Cardiac muscle cell (in vitro differentiated cells and primary cell): ENCODE results near the gene EDA. TPM values are rescaled to one million over a fixed set of nuclear protein-coding genes. Genes with fewer than 3 reads are reported as not detected.

Experiments
- DNase-seq, 2 donors: peaks; one replicate each; pipeline versions ENCODE4 v3.0.0 to v3.0.0-alpha.2; 2010 to 2017; ENCODE audit warnings: low read depth in 1 of 2, low spot score in 1 of 2
- H3K27ac ChIP-seq: fragments of 200-600 bp; sonication (generic); 2 replicates; pipeline ENCODE4 v1.5.1; 2016
- H3K27me3 ChIP-seq: fragments of 200-600 bp; sonication (generic); 2 replicates; pipeline ENCODE4 v1.6.0; 2016; ENCODE audit warnings: control low read depth
- H3K36me3 ChIP-seq: fragments of 200-600 bp; sonication (generic); 2 replicates; pipeline ENCODE4 v1.5.1; 2016; ENCODE audit warnings: control low read depth
- H3K4me1 ChIP-seq: fragments of 200-600 bp; sonication (generic); 2 replicates; pipeline ENCODE4 v1.8.1; 2017; ENCODE audit warnings: low read depth, mild to moderate bottlenecking, mixed run types
- H3K4me3 ChIP-seq: fragments of 200-600 bp; sonication (generic); 2 replicates; pipeline ENCODE4 v1.5.1; 2016; ENCODE audit warnings: mild to moderate bottlenecking
- H3K9me3 ChIP-seq: fragments of 200-600 bp; sonication (generic); 2 replicates; pipeline ENCODE4 v1.5.1; 2017; ENCODE audit warnings: low read depth, mild to moderate bottlenecking, control low read depth
- polyA plus RNA-seq: library from polyadenylated mRNA; unstranded; fragments of >200 nt; fragmentation: Nextera tagmentation; extraction: Ambion mirVana; gene quantifications from 2 replicates; pipeline ENCODE4 v1.2.1, GENCODE V29; 2016
- total RNA-seq: library from RNA; depleted of rRNA; stranded (reverse); fragments of >200 nt; gene quantifications from 2 replicates; pipeline ENCODE4 v1.2.3, GENCODE V29; 2016
- TF ChIP-seq, protein P1 (sequence below): IDR thresholded peaks from 2 replicates; pipeline ENCODE4 v1.5.1; 2012; ENCODE audit warnings: low read depth, mild to moderate bottlenecking, low read length

The EDA gene
- total and polyA plus RNA-seq, 2 experiments from 2014 or later: 0.56 to 2.7 TPM

- H3K36me3 ChIP-seq: no peaks in the 10 kb centered on the region
- H3K9me3 ChIP-seq: no peaks in the 10 kb centered on the region
- TF ChIP-seq, protein P1, sequence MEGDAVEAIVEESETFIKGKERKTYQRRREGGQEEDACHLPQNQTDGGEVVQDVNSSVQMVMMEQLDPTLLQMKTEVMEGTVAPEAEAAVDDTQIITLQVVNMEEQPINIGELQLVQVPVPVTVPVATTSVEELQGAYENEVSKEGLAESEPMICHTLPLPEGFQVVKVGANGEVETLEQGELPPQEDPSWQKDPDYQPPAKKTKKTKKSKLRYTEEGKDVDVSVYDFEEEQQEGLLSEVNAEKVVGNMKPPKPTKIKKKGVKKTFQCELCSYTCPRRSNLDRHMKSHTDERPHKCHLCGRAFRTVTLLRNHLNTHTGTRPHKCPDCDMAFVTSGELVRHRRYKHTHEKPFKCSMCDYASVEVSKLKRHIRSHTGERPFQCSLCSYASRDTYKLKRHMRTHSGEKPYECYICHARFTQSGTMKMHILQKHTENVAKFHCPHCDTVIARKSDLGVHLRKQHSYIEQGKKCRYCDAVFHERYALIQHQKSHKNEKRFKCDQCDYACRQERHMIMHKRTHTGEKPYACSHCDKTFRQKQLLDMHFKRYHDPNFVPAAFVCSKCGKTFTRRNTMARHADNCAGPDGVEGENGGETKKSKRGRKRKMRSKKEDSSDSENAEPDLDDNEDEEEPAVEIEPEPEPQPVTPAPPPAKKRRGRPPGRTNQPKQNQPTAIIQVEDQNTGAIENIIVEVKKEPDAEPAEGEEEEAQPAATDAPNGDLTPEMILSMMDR: no peak
- H3K4me3 ChIP-seq: no peak overlapping the region
- no peaks in the 10 kb centered on the region for H3K4me1 ChIP-seq
- peak in 1 of 2 donors; percentile 59 for DNase-seq
- H3K27me3 ChIP-seq: no peaks in the 10 kb centered on the region
- H3K27ac ChIP-seq: no peak overlapping the region
Observed at GRCh38 chrX:69664693-69665092, 48.8 kb downstream of the EDA start.

DNA sequence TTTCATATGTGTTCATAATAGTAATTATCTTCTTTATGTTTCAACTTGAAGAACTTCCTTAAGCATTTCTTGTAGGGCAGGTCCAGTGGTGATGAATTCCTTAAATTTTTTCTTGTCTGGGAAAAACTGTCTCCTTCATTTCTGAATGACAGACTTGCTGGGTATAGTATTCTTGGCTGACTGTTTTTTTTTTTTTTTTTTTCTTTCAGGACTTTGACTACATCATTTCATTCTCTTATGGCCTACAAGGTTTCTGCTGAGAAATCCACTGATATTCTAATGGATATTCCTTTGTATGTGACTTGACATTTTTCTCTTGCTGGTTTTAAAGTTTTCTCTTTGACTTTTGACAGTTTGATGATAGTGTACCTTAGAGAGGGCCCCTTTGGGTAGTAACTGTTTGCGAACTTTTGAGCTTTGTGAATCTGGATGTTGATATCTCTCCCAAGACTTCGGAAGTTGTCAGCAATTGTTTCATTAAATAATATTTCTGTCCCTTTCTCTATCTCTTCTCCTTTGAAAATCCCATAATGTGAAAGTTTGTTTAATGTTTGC is 54.2 kb downstream of the EDA start:
- no peaks in the 10 kb centered on the region for H3K36me3 ChIP-seq
- H3K4me3 ChIP-seq: no peak overlapping the region
- no peaks in the 10 kb centered on the region for H3K4me1 ChIP-seq
- TF ChIP-seq, protein P1: no peak
- DNase-seq: no peak
- no peaks in the 10 kb centered on the region for H3K9me3 ChIP-seq
- H3K27ac ChIP-seq: no peak overlapping the region
- no peaks in the 10 kb centered on the region for H3K27me3 ChIP-seq

DNA sequence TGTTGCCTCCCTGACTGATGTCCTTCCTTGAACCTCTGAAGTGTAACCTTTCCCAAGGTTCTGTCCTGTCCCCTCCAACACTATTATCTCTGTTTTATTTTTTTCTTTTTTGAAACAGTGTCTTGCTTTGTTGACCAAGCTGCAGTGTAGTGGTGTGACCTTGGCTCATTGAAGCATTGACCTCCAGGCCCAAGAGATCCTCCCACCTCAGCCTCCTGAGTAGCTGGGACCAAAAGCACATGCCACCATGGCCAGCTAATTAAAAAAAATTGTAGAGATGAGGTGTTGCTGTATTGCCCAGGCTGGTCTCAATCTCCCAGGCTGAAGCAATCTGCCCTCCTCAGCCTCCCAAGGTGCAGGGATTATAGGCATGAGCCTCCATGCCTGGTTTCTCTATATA is 59.0 kb downstream of the EDA start:
- Histone ChIP-seq H3K4me1 (no peaks in the 10 kb centered on the region), H3K27me3 (no peaks in the 10 kb centered on the region), H3K9me3 (no peaks in the 10 kb centered on the region), H3K27ac (no peak overlapping the region), H3K36me3 (no peaks in the 10 kb centered on the region), H3K4me3 (no peak overlapping the region)
- DNase-seq: no peak
- TF ChIP-seq, protein P1: no peak

DNA sequence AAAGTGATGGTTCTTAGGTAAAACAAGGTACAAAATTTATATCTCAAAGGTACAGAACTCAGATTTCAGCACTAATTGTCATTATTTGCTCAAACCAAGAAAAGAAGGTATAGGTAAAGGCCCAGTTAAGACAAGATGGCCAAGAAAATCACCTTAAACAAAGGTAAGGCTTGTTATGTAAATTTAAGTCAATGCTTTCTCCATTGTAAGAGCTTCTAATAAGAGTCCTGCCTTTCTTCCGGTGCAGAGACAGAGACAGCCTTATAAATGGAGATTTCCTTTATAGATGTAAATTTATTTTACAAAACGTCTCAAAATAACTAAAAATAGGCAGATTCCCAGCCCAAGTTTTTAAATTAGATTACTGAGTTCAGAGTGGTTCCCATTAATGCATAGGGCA is 89.9 kb downstream of the EDA start:
- H3K36me3 ChIP-seq: no peaks in the 10 kb centered on the region
- no peak for DNase-seq
- no peak overlapping the region for H3K27ac ChIP-seq
- TF ChIP-seq, protein P1: no peak
- no peaks in the 10 kb centered on the region for H3K9me3 ChIP-seq
- H3K27me3 ChIP-seq: no peaks in the 10 kb centered on the region
- no peaks in the 10 kb centered on the region for H3K4me1 ChIP-seq
- H3K4me3 ChIP-seq: no peak overlapping the region

- TF ChIP-seq, protein P1: no peak
- H3K9me3 ChIP-seq: no peaks in the 10 kb centered on the region
- no peaks in the 10 kb centered on the region for H3K4me1 ChIP-seq
- H3K36me3 ChIP-seq: no peaks in the 10 kb centered on the region
- H3K27me3 ChIP-seq: no peaks in the 10 kb centered on the region
- no peak for DNase-seq
- H3K27ac ChIP-seq: no peak overlapping the region
- H3K4me3 ChIP-seq: no peak overlapping the region
Observed at GRCh38 chrX:69718102-69718501, 102.2 kb downstream of the EDA start.
